GM12801 (cell line): ENCODE measurements around the gene ITPR3.

Source experiments
- TF ChIP-seq, protein P1 (sequence below): IDR thresholded peaks from one replicate; pipeline ENCODE4 v1.5.1; 2011; ENCODE audit warnings: control low read depth; ENCODE audit not compliant: insufficient read length; ENCODE audit errors: extremely low read depth

ITPR3 gene

DNA sequence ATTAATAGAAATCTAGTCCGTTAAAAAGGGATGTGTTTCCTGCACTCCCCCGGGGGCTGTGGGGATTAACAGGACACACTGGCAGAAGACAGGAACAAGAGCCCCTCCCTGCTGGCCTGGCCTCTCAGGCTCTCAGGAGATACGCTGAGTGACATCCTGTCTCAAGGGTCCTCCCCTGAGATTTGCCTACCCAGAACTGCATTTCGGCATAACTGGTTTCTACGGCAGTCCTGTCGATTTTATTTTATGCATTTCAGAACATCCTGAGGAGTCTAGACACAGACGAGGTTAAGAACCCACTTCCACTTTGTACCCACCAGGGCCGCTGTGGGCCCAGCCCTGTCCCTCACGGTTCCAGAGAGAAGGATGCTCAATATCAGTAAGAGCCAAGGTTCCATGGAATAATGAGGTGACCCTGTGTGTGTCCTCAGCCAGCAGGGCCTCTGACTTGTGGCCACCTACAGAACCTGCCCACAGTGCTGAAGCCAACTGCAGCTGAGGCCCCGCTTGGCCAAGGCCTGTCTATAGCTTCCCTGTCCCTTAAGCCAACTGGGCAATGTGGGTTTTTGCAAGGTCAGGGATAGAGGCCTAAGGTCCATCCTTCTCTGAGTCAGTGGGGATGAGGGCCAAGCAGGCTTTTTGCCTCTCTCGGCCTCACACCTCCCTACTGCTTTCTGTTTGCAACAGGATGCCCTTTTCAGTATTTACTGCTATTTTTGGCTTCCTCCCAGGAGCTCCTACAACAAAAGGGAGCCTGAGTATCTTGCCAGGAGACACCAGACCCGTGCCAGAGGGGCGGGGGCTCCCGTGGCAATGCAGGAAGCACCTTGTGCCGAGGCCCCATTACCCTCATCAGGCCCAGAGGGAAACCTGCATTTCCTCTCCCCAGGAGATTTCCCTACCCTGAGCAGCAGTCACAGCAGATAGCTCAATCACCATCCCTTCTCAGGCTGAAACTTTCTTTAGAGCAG lies 75.7 kb downstream of the ITPR3 start:
- TF ChIP-seq, protein P1, sequence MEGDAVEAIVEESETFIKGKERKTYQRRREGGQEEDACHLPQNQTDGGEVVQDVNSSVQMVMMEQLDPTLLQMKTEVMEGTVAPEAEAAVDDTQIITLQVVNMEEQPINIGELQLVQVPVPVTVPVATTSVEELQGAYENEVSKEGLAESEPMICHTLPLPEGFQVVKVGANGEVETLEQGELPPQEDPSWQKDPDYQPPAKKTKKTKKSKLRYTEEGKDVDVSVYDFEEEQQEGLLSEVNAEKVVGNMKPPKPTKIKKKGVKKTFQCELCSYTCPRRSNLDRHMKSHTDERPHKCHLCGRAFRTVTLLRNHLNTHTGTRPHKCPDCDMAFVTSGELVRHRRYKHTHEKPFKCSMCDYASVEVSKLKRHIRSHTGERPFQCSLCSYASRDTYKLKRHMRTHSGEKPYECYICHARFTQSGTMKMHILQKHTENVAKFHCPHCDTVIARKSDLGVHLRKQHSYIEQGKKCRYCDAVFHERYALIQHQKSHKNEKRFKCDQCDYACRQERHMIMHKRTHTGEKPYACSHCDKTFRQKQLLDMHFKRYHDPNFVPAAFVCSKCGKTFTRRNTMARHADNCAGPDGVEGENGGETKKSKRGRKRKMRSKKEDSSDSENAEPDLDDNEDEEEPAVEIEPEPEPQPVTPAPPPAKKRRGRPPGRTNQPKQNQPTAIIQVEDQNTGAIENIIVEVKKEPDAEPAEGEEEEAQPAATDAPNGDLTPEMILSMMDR = no peak

DNA sequence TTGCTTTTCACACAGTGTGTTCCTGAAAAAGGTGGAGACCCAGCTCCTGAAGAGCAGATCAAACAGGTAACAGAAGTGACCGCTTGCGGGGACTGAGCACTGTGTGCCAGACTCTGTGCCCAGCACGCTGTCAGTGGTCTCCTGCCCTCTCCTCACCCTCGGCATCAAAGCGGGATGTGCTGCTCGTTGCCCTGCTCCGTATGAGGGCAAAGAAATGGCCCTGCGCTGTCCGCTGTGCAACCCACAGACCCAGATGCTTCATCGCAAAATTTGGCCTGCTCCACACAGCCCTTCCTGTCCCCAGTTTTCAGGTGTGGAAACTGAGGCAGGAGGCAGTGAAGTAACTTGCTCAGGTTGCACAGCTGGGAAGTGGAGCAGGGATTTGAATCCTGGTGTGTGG lies 76.7 kb downstream of the ITPR3 start:
- TF ChIP-seq, protein P1 = no peak

DNA sequence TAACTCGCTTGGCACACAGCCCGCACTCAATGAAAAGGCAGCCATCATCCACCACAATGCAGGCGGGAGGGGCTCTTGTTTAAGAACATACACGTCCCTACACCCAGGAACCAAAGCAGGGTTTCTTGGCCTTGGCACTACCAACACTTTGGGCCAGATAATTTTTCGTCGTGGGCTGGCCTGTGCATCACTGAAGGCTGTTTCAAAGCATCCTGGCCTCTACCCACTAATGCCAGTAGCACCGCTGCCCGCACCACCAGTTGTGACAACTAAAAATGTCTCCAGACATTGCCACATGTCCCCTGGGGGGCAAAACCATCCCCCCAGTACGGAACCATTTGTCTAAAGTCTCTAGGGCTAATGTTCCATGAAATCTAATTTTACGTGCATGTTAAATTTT lies 77.4 kb downstream of the ITPR3 start:
- TF ChIP-seq, protein P1 = no peak

DNA sequence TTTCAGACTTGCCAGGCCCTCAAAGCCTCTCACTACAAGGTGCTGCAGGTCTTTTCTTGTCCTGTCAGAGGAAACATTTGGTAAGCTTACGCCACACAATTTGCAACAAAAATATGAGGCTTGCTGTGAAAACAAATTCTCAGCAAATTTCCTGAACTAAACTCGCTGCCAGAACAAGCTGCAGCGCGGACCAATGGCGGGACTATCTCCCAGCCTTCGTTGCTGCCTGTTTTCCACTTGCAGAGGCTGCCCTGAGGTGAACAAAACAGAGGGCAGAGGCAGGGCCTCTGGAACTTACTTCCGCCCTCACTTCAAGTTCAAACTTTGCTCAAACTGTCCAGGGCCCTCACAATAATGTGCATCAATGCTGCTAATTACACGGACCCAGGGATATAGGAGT lies 78.0 kb downstream of the ITPR3 start:
- TF ChIP-seq, protein P1 = no peak

DNA sequence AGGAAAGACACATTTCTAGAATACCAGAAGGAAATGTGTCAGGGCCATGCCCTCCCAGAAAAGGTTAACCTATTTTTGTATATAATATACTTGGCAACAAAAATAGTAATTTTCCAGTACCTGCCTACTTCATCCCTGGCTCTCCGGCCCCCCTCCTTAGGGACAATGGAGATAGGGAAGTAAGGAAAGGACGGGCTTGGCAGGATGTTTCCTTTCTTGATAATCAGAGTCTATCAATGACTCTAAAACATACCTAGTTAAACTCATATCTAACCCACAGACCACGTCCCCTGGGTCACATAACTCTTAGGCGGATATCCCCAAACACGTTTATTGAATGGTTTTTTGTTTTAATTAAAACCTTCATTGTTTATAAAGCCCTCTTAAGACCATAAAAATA lies 78.6 kb downstream of the ITPR3 start:
- TF ChIP-seq, protein P1 = no peak

DNA sequence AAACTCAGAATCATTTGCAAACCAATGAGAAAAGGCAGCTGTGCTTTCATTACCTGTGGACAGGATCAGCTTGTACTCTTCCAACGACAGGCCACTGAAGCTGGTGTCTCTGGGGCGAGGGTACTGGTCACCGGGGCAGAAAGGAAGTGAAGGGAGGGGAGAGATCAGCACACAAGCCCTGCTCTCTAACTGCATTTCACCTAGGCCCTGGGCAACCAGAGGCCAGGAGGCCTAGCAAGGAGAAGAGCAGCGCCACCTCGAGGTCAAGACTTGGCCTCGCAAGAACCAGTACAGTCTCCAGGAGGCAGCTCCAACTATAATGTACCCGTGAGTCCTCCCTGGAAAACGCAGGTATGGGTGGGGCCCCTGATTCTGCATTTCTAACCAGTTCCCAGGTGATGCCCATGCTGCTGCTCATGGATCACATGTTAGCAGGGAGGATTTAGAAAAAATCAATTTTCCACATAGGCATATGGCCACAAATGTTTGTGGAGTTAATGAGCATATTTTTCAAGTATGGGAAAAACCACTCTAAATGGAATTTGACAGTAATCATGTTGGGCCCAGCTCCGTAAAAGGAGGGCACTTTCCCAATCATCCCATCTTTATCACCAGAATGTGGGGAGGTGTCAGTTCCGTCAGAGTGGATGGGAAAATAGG lies 79.4 kb downstream of the ITPR3 start:
- TF ChIP-seq, protein P1 = no peak

DNA sequence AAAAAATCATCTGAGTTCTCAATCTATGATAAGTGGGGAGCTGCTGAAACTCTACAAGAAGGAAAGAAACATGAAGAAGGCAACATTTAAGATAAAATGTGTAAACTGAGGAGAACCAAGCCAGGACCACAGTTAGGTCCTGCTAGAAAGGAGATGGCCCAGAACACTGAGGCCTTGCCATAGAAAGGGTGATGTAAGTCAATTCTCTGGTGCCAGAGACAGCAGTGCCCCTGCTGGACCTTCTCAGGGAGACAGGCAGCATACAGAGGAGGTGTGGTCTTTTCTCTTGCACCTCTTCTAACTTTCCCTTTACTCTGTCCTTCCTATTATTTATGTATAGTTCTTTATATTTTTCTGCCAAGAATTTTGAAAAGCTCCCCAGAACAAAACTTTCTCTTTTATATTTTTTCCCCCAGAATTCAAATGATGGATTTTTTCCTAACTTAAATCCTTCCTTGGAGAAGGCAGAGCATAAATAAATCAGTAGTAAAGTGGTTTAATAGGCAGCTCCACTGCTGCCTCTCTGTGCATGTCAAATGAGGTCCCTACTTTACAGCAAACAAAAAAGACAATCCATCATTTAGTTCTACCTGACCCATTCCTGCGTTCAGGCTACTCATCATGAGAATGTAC lies 81.3 kb downstream of the ITPR3 start:
- TF ChIP-seq, protein P1 = no peak
